Upper lobe of right lung (tissue), 1 donor: ENCODE measurements around the gene AKAP7. TPM values are rescaled to one million over a fixed set of nuclear protein-coding genes. Genes with fewer than 3 reads are reported as not detected.

Source experiments
- ATAC-seq: fragments of 200-7000 bp; cut with Tn5 transposase; one replicate; pipeline ENCODE4 v1.9.1; 2020; ENCODE audit warnings: mild to moderate bottlenecking, moderate library complexity
- DNase-seq: peaks from one replicate; pipeline ENCODE4 v3.0.0-alpha.2; 2020
- H3K27ac ChIP-seq: fragments of 200-600 bp; one replicate; pipeline ENCODE4 v1.8.0; 2022
- H3K27me3 ChIP-seq: fragments of 200-600 bp; one replicate; pipeline ENCODE4 v1.8.0; 2022; ENCODE audit warnings: mild to moderate bottlenecking
- H3K36me3 ChIP-seq: fragments of 200-600 bp; one replicate; pipeline ENCODE4 v1.8.0; 2022
- H3K4me1 ChIP-seq: fragments of 200-600 bp; one replicate; pipeline ENCODE4 v1.8.0; 2022
- H3K4me3 ChIP-seq: fragments of 200-600 bp; one replicate; pipeline ENCODE4 v1.8.0; 2022; ENCODE audit warnings: mild to moderate bottlenecking
- H3K9me3 ChIP-seq: fragments of 200-600 bp; one replicate; pipeline ENCODE4 v1.8.0; 2022
- intact Hi-C: fragments of 100-400 bp; cut with DNase I; formaldehyde crosslinking; loops from one replicate; pipeline ENCODE4 v1.11.0; 2022
- total RNA-seq: library from RNA; stranded (reverse); fragmentation: NEBNext Ultra II Directional; extraction: Animal tissue kit (Norgen Biotek cat#: 25700); gene quantifications from one replicate; pipeline ENCODE4 v1.2.1, GENCODE V29; 2021
- TF ChIP-seq, protein P1 (sequence below): fragments of 200-600 bp; IDR thresholded peaks from one replicate; pipeline ENCODE4 v1.8.0; 2022; ENCODE audit warnings: antibody characterized with exemption
- donor health status: DM: no; HTN: yes; CAD: no; lungs with severe emphysema.

Gene AKAP7
- total RNA-seq, 1 donor from 2014 or later = 11.1 TPM

GRCh38 chr6:131213501-131213990 lies 78.3 kb downstream of the AKAP7 start:
- DNase-seq (no peak), ATAC-seq (peak; percentile 45)
- intact Hi-C loops = no loop called here
- Histone ChIP-seq H3K27me3 (no peaks in the 10 kb centered on the region), H3K27ac (peak overlapping the region; percentile 21), H3K4me1 (peaks cover 18% of the 10 kb centered on the region), H3K9me3 (no peaks in the 10 kb centered on the region), H3K36me3 (no peaks in the 10 kb centered on the region), H3K4me3 (no peak overlapping the region)
- TF ChIP-seq, protein P1, sequence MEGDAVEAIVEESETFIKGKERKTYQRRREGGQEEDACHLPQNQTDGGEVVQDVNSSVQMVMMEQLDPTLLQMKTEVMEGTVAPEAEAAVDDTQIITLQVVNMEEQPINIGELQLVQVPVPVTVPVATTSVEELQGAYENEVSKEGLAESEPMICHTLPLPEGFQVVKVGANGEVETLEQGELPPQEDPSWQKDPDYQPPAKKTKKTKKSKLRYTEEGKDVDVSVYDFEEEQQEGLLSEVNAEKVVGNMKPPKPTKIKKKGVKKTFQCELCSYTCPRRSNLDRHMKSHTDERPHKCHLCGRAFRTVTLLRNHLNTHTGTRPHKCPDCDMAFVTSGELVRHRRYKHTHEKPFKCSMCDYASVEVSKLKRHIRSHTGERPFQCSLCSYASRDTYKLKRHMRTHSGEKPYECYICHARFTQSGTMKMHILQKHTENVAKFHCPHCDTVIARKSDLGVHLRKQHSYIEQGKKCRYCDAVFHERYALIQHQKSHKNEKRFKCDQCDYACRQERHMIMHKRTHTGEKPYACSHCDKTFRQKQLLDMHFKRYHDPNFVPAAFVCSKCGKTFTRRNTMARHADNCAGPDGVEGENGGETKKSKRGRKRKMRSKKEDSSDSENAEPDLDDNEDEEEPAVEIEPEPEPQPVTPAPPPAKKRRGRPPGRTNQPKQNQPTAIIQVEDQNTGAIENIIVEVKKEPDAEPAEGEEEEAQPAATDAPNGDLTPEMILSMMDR = no peak

- intact Hi-C loops = no loop called here
- H3K27ac ChIP-seq = no peak overlapping the region
Observed at GRCh38 chr6:131215219-131215618, 80.0 kb downstream of the AKAP7 start.

GRCh38 chr6:131216246-131216645 lies 81.0 kb downstream of the AKAP7 start:
- H3K4me3 ChIP-seq = no peak overlapping the region
- intact Hi-C loops = no loop called here
- TF ChIP-seq, protein P1 = no peak
- H3K4me1 ChIP-seq = peaks cover 18% of the 10 kb centered on the region
- H3K9me3 ChIP-seq = no peaks in the 10 kb centered on the region
- no peaks in the 10 kb centered on the region for H3K27me3 ChIP-seq
- H3K27ac ChIP-seq = no peak overlapping the region
- ATAC-seq (no peak), DNase-seq (no peak)
- peaks cover under 1% of the 10 kb centered on the region for H3K36me3 ChIP-seq

More at GRCh38 chr6:131215219-131215618, 80.0 kb downstream of the AKAP7 start:
- TF ChIP-seq, protein P1 = no peak
- no peak for DNase-seq
- ATAC-seq = no peak
- H3K9me3 ChIP-seq = no peaks in the 10 kb centered on the region
- peaks cover 18% of the 10 kb centered on the region for H3K4me1 ChIP-seq
- no peaks in the 10 kb centered on the region for H3K36me3 ChIP-seq
- no peak overlapping the region for H3K4me3 ChIP-seq
- H3K27me3 ChIP-seq = no peaks in the 10 kb centered on the region

DNA sequence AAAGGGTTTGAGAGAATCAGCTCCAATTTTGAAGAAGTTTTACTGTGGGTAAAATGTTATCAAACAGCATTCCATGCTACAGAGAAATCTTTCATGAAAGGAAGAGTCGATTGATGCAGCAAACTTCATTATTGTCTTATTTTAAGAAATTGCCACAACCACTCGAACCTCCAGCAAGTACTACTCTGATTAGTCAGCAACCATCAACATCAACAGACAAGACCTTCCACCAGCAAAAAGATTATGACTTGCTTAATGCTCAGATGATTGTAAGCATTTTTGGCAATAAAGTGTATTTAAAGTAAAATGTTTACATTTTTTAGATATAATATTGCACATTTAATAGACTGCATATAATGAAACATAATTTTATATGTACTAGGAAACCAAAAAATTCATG lies 87.5 kb downstream of the AKAP7 start:
- intact Hi-C loops = no loop called here
- DNase-seq (no peak), ATAC-seq (no peak)
- Histone ChIP-seq H3K4me1 (no peaks in the 10 kb centered on the region), H3K27me3 (no peaks in the 10 kb centered on the region), H3K9me3 (no peaks in the 10 kb centered on the region), H3K4me3 (no peak overlapping the region), H3K27ac (no peak overlapping the region), H3K36me3 (peaks cover 4% of the 10 kb centered on the region)
- TF ChIP-seq, protein P1 = no peak

DNA sequence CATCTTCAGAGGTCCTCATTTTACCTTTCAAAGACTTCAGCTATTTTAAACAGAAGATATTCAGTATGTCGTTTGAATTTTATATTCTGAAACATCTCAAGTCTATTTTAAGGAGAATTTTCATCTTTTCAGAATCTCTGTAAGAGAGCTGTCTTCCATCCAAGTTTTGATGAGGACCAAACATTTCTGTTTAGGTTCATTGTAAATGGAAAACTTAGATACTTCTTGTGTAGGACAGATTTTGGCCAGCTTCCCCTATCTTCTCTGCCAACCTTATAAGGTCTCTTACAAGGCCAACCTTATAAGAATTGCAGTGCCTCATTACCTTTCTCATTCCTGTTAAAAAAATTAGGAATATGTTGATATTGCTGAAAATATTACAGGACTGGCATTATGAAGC lies 88.1 kb downstream of the AKAP7 start:
- Histone ChIP-seq H3K27me3 (no peaks in the 10 kb centered on the region), H3K4me3 (no peak overlapping the region), H3K4me1 (no peaks in the 10 kb centered on the region), H3K36me3 (peaks cover 4% of the 10 kb centered on the region), H3K9me3 (no peaks in the 10 kb centered on the region), H3K27ac (no peak overlapping the region)
- TF ChIP-seq, protein P1 = no peak
- ATAC-seq = no peak
- DNase-seq = no peak
- intact Hi-C loops = no loop called here

GRCh38 chr6:131225127-131225526 lies 89.9 kb downstream of the AKAP7 start:
- TF ChIP-seq, protein P1 = no peak
- intact Hi-C loops = no loop called here
- Histone ChIP-seq H3K27ac (no peak overlapping the region), H3K9me3 (no peaks in the 10 kb centered on the region), H3K27me3 (no peaks in the 10 kb centered on the region), H3K36me3 (peaks cover 4% of the 10 kb centered on the region), H3K4me1 (no peaks in the 10 kb centered on the region), H3K4me3 (no peak overlapping the region)
- no peak for ATAC-seq
- no peak for DNase-seq
